ENCODE results near the gene PPP1R14B. TPM values are rescaled to one million over a fixed set of nuclear protein-coding genes. Genes with fewer than 3 reads are reported as not detected.

The PPP1R14B gene
- total RNA-seq, 1 experiment from 2014 or later = 583 TPM

DNA sequence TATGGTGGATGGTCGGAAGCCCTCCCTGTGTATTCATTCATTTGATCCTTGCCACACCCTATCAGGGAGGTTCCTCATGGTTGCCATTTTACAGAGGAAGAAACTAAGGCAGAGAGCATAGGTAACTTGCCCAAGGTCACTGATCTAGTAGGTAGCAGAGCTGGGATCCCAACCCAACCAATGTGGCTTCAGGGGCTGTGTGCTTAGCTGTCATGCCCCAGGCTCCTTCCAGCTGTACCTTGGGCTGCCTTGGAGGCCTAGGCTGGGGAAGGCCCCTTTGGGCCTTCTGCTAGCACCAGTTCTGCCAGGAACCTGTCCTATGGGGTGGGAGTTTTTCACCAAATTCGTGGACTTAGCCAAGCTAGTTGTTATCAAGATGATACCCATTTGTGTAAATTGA, 29.1 kb upstream of the PPP1R14B start:
- peak overlapping the region; percentile 79 for H3K27ac Mint-ChIP-seq (ENCODE audit: low read depth, unreplicated experiment)
- TF ChIP-seq, protein P1, sequence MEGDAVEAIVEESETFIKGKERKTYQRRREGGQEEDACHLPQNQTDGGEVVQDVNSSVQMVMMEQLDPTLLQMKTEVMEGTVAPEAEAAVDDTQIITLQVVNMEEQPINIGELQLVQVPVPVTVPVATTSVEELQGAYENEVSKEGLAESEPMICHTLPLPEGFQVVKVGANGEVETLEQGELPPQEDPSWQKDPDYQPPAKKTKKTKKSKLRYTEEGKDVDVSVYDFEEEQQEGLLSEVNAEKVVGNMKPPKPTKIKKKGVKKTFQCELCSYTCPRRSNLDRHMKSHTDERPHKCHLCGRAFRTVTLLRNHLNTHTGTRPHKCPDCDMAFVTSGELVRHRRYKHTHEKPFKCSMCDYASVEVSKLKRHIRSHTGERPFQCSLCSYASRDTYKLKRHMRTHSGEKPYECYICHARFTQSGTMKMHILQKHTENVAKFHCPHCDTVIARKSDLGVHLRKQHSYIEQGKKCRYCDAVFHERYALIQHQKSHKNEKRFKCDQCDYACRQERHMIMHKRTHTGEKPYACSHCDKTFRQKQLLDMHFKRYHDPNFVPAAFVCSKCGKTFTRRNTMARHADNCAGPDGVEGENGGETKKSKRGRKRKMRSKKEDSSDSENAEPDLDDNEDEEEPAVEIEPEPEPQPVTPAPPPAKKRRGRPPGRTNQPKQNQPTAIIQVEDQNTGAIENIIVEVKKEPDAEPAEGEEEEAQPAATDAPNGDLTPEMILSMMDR (IDR thresholded peaks at IDR 0.05; ENCODE audit: unreplicated experiment) = no peak
- H3K27me3 Mint-ChIP-seq (ENCODE audit: insufficient read depth, unreplicated experiment) = no peaks in the 10 kb centered on the region
- peaks cover 4% of the 10 kb centered on the region for H3K4me1 Mint-ChIP-seq (ENCODE audit: insufficient read depth, unreplicated experiment)
- ChIA-PET CTCF (interaction anchor here (0.6 to 4.5 kb wide), 4 partner anchors 16 to 80 kb away, joined by 3 to 37 read pairs (median 14); partner anchors contain the start of gene CATSPERZ), POLR2A (interaction anchor here (0.8 to 3.0 kb wide), 11 partner anchors 8 to 76 kb away, joined by 3 to 24 read pairs (median 5); partner anchors contain the start of genes GPR137 and PLCB3)
- intact Hi-C loops (cut with micrococcal nuclease) = no loop called here
- no TSS peak for BruUV-seq (replicated peaks)
- H3K36me3 Mint-ChIP-seq (ENCODE audit: insufficient read depth, unreplicated experiment) = peaks cover 39% of the 10 kb centered on the region
- DNase-seq (ENCODE audit: unreplicated experiment) = no peak
- no peak overlapping the region for H3K4me3 Mint-ChIP-seq (ENCODE audit: unreplicated experiment)
- no peaks in the 10 kb centered on the region for H3K9me3 Mint-ChIP-seq (ENCODE audit: unreplicated experiment)

DNA sequence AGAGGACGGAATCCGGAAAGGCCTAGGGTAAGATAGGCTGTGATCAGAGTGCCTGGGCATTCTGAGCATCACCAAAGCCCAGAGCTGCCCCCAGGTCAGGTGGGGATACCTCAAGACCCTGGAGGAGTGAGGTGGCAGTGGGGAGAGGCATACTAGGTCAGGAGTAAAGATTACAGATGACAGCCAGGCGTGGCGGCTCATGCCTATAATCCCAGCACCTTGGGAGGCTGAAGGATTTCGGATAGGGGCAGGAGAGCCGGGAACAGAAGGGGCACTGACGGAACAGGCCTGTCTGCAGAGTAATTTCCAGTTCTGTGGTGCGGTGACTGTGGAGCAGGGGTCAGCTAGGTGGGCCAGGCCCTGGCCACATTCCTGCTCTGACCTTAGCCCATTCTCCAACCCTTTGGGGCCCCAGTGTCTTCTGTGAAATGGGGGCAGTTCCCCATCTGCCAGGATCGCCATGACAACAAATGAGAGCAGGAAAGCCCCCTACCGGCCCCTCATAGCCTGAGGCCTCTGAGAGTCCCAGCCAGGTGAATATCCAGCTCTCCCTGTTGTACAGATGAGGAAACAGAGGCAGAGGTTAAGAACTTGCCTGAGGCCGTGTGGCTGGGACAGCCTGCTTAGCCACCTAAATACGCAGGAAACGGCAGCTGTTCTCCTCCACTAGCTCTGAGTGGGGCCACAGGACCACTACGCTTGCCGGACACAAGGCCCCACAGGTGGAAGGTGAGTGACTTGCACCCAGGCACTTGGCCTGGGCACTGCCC, 28.5 kb upstream of the PPP1R14B start:
- BruUV-seq (replicated peaks) = no TSS peak
- ChIA-PET CTCF (interaction anchor here (0.6 to 4.5 kb wide), 3 partner anchors 17 to 81 kb away, joined by 3 to 37 read pairs (median 23); partner anchors contain the start of gene CATSPERZ), POLR2A (interaction anchor here (0.6 to 3.0 kb wide), 9 partner anchors 11 to 1696 kb away, joined by 3 to 24 read pairs (median 4); partner anchors contain the start of genes GPR137 and PLCB3)
- TF ChIP-seq, protein P1 (IDR thresholded peaks at IDR 0.05; ENCODE audit: unreplicated experiment) = no peak
- H3K27me3 Mint-ChIP-seq (ENCODE audit: insufficient read depth, unreplicated experiment) = no peaks in the 10 kb centered on the region
- peak overlapping the region; percentile 79 for H3K27ac Mint-ChIP-seq (ENCODE audit: low read depth, unreplicated experiment)
- H3K4me1 Mint-ChIP-seq (ENCODE audit: insufficient read depth, unreplicated experiment) = peaks cover 4% of the 10 kb centered on the region
- DNase-seq (ENCODE audit: unreplicated experiment) = no peak
- H3K36me3 Mint-ChIP-seq (ENCODE audit: insufficient read depth, unreplicated experiment) = peaks cover 35% of the 10 kb centered on the region
- no peaks in the 10 kb centered on the region for H3K9me3 Mint-ChIP-seq (ENCODE audit: unreplicated experiment)
- no peak overlapping the region for H3K4me3 Mint-ChIP-seq (ENCODE audit: unreplicated experiment)
- intact Hi-C loops (cut with micrococcal nuclease) = no loop called here

DNA sequence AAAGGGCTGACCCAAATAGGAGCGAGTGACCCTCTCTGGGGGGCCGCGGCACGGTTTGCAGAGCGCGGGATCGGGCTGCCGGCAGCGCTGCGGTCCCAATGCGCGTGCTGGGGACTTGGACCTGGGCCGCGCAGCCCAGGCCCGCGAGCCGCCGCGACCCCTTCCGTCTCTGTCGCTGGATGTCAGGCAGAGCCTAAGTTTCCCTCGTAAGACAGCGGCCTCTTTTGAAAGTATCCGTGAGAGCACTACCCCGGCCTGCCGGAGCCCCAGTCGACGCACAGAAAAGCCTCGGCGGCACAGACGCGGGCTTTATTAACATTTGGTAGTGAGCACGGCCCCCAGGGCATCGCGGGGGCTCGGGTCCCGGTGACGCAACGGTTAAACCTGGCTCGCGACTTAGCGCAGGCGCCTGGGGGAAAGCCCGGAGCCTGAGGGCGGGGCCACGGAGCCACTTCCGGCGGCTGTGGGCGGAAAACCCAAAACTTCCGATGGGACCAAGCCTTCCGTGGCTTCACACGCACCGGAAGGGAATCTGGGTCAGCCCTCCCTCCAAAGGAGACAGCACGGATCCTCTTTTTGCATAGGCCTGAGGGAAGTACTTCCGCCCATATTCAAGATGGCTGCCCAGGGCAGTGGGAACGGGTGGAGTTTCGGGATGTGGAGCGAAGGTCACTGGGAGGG, 22.9 kb upstream of the PPP1R14B start:
- TF ChIP-seq, protein P1 (IDR thresholded peaks at IDR 0.05; ENCODE audit: unreplicated experiment) = peak; percentile 1
- intact Hi-C loops (cut with micrococcal nuclease) = loop anchor here (1.0 kb wide), 2 partner anchors 18 to 35 kb away; partner anchors contain the start of gene PLCB3
- H3K4me1 Mint-ChIP-seq (ENCODE audit: insufficient read depth, unreplicated experiment) = peaks cover 23% of the 10 kb centered on the region
- DNase-seq (ENCODE audit: unreplicated experiment) = peak; percentile 100
- no peaks in the 10 kb centered on the region for H3K27me3 Mint-ChIP-seq (ENCODE audit: insufficient read depth, unreplicated experiment)
- H3K36me3 Mint-ChIP-seq (ENCODE audit: insufficient read depth, unreplicated experiment) = peaks cover 49% of the 10 kb centered on the region
- BruUV-seq (replicated peaks) = TSS peak; percentile 52
- POLR2A ChIA-PET = interaction anchor here (0.6 to 7.6 kb wide), 31 partner anchors 7 to 1582 kb away, joined by 3 to 125 read pairs (median 6); partner anchors contain the start of genes BAD, CATSPERZ, ESRRA and FKBP2
- peak overlapping the region; percentile 96 for H3K4me3 Mint-ChIP-seq (ENCODE audit: unreplicated experiment)
- H3K9me3 Mint-ChIP-seq (ENCODE audit: unreplicated experiment) = no peaks in the 10 kb centered on the region
- peak overlapping the region; percentile 96 for H3K27ac Mint-ChIP-seq (ENCODE audit: low read depth, unreplicated experiment)
- CTCF ChIA-PET = interaction anchor here (0.6 to 6.4 kb wide), 8 partner anchors 14 to 1535 kb away, joined by 3 to 70 read pairs (median 4); partner anchors contain the start of gene PLCB3

Measured in MCF 10A (cell line).